ENCODE results near the gene ABCD2. TPM values are rescaled to one million over a fixed set of nuclear protein-coding genes. Genes with fewer than 3 reads are reported as not detected.
A peak's percentile ranks its signal among the peaks of the same experiment; 100 is the strongest.

Gene ABCD2
- total RNA-seq, 1 donor from 2014 or later = 0.34 TPM

GRCh38 chr12:39587225-39587624, 32.4 kb downstream of the ABCD2 start:
- no peaks in the 10 kb centered on the region for H3K4me1 Mint-ChIP-seq (ENCODE audit: unreplicated experiment)
- H3K27me3 Mint-ChIP-seq = no peaks in the 10 kb centered on the region
- DNase-seq (ENCODE audit: extremely low spot score, unreplicated experiment) = no peak
- TF ChIP-seq CTCF (conservative IDR thresholded peaks at IDR 0.05) = peak; percentile 23
- H3K36me3 Mint-ChIP-seq = no peaks in the 10 kb centered on the region
- H3K27ac Mint-ChIP-seq = no peak overlapping the region
- H3K4me3 Mint-ChIP-seq = no peak overlapping the region
- H3K9me3 Mint-ChIP-seq = no peaks in the 10 kb centered on the region

DNA sequence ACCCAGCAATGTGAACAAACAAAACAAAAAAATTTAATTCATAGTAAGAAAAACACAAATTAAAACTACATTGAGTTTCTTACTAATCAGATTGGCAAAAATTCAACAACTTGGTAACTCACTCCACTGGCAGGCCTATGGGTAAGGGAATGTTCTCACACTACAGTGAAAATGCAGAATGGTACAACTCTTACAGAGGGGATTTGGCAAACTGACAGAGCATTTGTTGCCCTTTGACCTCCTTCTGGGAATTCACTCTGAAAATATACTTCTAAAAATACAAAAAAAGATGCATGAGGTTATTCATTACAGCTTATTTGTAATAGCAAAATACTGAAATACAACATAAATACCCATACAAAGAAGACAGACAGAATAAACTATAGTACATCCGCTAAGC, 32.8 kb downstream of the ABCD2 start:
- no peak for DNase-seq (ENCODE audit: extremely low spot score, unreplicated experiment)
- Mint-ChIP-seq H3K27me3 (no peaks in the 10 kb centered on the region), H3K9me3 (no peaks in the 10 kb centered on the region), H3K4me3 (no peak overlapping the region), H3K36me3 (no peaks in the 10 kb centered on the region), H3K27ac (no peak overlapping the region), H3K4me1 (ENCODE audit: unreplicated experiment) (no peaks in the 10 kb centered on the region)
- no peak for TF ChIP-seq CTCF (conservative IDR thresholded peaks at IDR 0.05)

DNA sequence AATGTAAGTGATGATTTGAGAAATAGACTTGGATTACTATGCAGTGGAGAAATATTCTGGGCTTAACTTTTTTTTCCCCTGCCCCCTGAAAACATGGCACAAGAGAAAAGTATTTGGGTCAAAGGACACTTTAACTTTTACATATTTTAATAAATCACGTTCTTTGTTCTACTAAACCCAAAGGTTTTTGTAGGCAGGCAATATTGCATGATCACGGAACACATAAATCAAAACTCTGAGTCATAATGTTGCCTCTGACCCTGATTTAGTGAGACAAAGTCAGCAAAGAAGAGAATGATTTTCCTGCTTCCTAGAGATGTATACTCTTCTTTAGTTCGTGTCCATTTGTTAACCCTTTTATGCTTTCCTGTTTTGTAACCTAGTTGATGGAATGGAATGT, 38.0 kb downstream of the ABCD2 start:
- Mint-ChIP-seq H3K27ac (no peak overlapping the region), H3K9me3 (no peaks in the 10 kb centered on the region), H3K36me3 (no peaks in the 10 kb centered on the region), H3K27me3 (no peaks in the 10 kb centered on the region), H3K4me3 (no peak overlapping the region), H3K4me1 (ENCODE audit: unreplicated experiment) (no peaks in the 10 kb centered on the region)
- DNase-seq (ENCODE audit: extremely low spot score, unreplicated experiment) = no peak
- no peak for TF ChIP-seq CTCF (conservative IDR thresholded peaks at IDR 0.05)

- no peak overlapping the region for H3K4me3 Mint-ChIP-seq
- H3K36me3 Mint-ChIP-seq = no peaks in the 10 kb centered on the region
- DNase-seq (ENCODE audit: extremely low spot score, unreplicated experiment) = no peak
- H3K4me1 Mint-ChIP-seq (ENCODE audit: unreplicated experiment) = peaks cover 7% of the 10 kb centered on the region
- H3K27ac Mint-ChIP-seq = no peak overlapping the region
- H3K9me3 Mint-ChIP-seq = no peaks in the 10 kb centered on the region
- no peak for TF ChIP-seq CTCF (conservative IDR thresholded peaks at IDR 0.05)
- no peaks in the 10 kb centered on the region for H3K27me3 Mint-ChIP-seq
Observed at GRCh38 chr12:39575498-39575875, 44.1 kb downstream of the ABCD2 start.

DNA sequence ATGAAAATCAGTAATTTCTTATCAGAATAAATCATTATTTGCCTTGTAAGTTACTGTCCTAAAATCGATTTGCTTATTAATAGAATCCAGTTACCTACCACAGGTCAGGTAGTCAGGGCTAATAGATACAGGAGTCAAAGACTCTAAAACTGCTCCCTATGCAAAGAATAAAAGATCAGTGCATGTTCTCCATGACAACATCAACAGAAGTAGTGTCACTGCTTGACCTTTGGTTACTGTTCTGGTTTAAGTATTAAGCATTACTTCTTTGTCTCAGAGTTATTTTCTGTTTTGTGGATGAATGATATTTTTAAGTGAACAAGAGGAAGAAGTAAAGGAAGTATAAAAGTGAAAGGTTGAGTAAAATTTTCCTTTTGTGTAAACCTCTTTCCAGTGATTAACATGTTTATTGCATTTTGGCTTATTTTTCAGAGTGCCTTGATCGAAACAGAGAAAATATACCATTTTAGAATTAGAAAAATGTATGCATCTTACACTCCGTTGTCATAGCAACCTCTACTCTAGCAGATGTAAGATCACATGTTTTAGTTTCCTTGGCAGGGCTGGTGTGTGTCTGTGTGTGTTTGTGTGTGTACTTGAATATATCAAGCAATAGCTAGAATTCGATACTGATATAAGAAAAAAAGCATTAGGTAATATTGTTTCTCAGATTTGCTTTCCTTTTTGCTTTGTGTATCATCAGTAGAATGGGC, 44.7 kb downstream of the ABCD2 start:
- TF ChIP-seq CTCF (conservative IDR thresholded peaks at IDR 0.05) = no peak
- H3K36me3 Mint-ChIP-seq = no peaks in the 10 kb centered on the region

More for the DNA sequence above, 44.7 kb downstream of the ABCD2 start:
- Mint-ChIP-seq H3K27ac (no peak overlapping the region), H3K4me3 (no peak overlapping the region), H3K27me3 (no peaks in the 10 kb centered on the region), H3K9me3 (no peaks in the 10 kb centered on the region), H3K4me1 (ENCODE audit: unreplicated experiment) (peaks cover 7% of the 10 kb centered on the region)
- no peak for DNase-seq (ENCODE audit: extremely low spot score, unreplicated experiment)
